HG03095 (cell line): Measurements from ENCODE around the gene ST3GAL5.
"Not testable (repeated sequence)": the region's sequence is repeated elsewhere in the genome, so short reads cannot be mapped to it uniquely, and the experiment has no call there.

Experiments
- ATAC-seq: cut with Tn5 transposase; IDR thresholded peaks from one replicate; pipeline ENCODE4 v1.9.1; 2021; ENCODE audit warnings: moderate library complexity; ENCODE audit not compliant: unreplicated experiment

Gene ST3GAL5

DNA sequence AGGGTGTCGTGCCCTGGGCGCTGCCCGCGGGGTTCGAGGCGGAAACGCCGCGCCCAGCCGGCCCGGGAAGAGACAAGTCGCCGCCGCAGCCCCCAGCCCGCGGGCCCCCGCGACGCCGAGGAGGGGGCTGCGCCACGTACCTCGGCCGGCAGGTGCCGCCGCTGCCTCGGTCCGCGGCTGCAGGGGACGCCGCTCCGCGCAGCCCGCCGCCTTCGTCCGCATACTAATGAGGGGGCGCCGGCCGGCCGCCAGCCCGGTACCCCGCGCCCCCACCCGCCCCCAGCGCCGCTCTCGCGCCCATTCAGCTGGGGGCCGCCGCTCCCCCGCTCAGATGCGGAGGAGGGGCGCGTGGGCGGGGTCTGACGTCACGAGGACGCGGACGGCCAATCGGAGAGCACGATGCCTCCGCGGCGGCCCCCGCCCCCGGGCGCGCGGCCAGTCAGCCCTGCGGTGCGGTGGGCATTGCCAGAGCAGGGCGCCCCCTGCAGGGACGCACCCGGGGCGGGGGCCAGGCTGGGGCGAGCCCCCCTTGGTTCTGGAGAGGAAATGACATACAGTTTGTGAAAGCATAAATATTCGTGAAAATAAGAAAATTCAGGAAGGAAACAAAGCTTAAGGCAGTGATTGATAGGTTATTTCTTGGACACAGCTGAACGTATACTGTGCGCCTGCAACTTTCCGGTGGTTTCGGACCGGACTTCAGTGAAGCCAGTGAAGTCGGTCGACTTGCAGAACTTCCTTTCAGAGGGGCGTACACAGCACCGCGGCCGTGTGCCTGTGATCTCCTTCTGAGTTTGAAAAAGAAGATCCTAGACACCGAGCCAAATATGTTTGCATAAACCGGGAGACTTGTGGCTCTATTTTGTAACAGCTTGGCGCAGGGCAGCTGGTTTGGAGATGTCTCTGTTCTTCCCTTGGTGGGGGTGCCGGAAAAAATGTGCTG lies at the start of gene ST3GAL5:
ST3GAL5 (minus strand) TSS at position 307 of the 943 bp plus-strand sequence; CDS start at position 222, 85 bp downstream.
- peak; percentile 88 for ATAC-seq

DNA sequence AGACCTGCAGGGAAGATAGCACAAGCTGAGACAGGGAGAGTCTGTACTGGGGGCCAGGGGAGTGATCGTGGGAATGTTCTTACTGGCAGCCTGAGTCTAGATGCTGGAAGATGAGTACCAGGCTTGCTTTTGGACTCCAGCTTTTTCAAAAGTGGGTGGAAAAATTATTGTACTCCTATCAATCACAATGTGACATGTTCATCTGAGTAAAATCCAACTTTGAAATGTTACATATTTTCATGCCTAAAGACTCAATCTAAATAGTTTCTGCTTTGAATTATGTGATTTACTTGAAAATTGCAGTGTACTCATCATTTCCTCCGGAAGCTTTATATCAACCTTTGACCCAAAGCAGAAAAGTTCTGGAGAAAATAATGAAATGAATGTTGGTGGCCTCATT lies 49.7 kb upstream of the ST3GAL5 start:
- no peak for ATAC-seq

DNA sequence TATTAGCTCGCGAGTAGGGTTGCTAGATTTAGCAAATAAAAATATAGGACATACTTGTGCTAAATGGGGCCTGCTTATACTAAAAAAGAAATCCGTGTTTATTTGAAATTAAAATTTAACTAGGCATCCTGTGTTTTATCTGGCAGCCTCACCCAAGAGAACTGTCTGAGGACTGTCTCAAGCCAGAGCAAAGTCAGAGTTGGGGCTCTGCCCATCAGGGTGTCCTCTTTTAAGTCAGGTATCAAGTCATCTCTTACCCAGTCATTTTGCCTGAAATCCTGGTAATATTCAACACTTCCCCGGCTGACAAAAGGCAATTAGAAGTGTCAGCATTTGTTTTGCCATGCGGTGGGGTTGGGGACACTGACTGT lies 48.3 kb upstream of the ST3GAL5 start:
- no peak for ATAC-seq

DNA sequence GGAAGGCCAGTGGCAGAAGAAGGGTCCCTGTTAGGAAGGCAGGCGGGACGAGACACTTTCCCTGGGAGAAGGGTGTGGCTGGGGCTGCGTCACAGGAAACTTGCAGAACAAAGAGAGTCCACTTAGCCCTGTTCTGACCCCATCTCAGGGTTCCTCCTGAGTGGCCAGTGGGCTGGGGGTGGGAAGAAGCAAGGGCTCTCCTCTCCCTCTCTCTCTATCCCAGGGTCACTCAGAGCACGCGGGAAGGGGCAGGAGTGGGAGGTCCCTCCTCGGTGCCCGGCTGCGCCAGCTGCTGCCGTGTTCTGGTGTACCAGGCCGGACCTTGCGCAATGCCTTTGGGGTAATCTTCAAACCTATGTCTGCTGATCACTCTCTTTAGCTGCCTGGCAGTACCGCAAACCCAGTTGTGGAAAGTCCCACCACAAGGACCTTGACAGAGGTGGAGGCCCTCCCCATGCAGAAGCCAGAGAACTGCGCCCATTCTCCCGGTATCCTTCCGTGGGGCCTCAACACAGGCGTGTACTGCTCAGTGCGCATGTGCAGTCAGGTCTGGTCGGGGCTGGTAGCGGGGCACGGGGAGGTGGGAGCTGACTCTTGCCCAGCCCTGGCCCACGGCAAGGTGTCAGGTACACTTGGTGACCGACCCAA lies 47.8 kb upstream of the ST3GAL5 start:
- ATAC-seq: no peak

DNA sequence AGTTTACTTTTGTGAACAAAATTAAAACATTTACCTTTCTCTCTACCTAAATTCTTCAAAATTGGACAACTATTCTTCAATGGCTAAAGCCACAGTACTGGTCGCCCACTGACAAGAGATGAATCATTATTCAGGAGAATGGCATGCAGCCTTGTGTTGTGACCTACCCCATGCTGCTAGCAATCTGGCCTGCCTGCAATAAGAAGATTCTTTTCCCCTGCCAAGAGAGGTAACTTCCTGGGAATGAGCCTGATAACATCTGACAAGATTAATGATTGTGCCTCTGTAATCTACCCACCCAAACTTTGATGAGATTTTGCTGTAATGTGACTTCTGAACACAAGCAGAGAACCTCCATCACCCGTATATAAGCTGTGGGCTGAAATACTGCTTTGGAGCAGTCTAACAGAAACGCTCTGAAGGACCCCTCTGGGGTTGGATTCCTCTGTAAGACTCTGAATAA lies 47.0 kb upstream of the ST3GAL5 start:
- ATAC-seq: no peak

DNA sequence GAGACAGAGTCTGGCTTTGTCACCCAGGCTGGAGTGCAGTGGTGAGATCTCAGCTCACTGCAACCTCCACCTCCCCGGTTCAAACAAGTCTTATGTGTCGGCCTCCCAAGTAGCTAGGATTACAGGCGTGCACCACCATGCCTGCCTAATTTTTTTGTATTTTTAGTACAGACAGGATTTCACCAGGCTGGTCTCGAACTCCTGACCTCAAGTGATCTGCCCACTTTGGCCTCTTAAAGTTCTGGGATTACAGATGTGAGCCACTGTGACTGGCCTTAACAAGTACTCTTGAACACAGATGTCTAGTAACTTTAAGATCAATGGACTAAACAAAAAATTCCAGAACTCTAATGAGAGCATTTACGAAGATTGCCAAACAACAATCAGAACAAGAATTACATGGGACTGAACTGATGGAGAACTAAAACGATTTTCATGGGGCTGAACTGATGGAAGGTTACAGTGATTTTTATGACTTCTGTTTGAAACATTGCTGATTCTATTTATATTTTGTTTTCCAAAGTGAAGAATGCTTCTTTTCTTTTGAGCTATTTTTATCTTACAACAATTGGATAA lies 46.5 kb upstream of the ST3GAL5 start:
- no peak for ATAC-seq

DNA sequence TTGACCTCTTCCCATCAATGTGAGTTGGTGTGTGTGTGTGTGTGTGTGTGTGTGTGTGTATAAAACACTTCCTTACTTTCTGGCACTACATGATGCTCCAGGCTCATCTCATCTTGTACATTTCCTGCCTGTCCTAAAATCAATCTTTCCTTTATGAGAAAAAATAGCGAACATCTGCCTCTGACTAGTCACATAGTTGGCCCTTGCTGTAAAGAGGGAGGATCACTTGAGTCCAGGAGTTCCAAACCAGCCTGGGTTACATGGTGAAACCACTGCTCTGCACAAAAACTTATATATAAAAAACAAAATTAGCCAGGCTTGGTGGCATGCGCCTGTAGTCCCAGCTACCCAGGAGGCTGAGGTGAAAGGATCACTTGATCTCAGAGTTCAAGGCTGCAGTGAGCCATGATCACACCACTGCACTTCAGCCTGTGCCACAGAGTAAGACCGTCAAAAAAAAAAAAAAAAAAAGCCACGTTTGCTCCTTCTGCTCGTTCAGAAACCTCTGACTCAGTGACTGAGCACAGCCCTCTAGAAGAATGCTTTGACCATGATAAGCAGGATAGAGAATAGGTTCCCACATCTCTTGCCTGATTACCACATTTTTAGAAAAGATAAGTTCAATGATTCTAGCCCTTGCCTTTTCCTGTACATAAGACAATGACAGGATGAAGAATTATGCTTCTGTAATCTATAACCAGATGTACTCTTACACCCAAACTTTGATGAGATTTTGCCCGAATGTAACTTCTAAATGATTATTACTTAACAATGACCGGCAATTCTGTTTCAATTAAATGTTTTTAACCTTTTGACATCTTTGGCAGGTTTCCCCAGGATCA lies 45.2 kb upstream of the ST3GAL5 start:
- ATAC-seq: no peak

DNA sequence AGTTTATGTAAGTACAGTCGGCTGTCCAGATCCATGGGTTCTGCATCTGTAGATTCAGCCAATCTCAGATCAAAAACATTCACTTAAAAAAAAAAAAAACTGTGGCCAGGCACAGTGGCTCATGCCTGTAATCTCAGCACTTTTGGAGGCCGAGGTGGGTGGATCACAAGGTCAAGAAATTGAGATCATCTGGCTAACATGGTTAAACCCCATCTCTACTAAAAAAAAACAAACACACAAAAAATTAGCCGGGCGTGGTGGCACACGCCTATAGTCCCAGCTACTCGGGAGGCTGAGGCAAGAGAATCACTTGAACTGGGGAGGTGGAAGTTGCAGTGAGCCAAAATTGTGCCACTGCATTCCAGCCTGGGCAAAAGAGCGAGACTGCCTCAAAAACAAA lies 42.4 kb upstream of the ST3GAL5 start:
- ATAC-seq: not testable (repeated sequence)

DNA sequence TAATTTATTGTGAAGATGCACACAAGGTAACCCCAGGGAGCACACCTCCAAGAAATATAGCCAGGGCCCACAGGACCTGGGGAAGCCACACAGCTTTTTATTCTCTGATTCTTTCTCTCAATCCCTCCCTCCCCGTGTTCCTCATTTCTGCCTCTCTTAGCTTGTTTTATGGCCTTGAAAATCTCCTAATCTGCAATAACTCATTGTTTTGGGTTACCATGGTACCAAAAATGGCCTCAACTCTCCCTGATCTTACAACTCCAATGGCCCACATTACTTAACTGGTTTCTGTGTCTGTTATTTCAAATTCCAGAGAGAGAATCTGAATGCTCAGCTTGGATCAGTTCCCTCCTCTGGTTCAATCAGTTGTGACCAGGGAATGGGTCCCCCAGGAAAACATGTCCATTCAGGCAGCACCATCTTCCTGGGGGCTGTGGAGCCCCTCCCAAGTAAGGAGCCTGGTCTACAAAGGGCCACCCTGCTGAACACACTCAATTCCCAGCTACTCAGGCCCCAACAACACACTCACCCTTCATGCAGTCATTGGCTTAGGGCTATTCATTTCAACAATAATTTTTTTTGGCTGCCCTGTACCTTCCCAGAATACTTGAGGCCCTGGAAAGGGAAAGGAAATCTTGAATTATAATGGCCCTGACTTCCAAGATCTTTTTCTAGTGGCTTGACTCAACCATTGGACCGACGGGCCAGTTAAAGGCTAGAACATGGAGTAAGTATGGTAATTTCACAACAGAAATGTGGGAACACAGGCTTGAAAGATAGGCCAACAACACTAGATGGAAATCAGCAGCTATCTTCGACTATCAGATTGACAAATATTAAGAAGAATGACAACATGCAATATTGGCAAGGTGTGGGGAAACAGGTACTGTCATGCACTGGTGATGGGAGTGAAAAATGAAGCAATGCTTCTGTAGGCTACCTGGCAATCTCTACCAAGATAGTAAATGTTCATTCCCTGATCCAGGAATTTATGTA lies 41.6 kb upstream of the ST3GAL5 start:
- ATAC-seq: no peak

DNA sequence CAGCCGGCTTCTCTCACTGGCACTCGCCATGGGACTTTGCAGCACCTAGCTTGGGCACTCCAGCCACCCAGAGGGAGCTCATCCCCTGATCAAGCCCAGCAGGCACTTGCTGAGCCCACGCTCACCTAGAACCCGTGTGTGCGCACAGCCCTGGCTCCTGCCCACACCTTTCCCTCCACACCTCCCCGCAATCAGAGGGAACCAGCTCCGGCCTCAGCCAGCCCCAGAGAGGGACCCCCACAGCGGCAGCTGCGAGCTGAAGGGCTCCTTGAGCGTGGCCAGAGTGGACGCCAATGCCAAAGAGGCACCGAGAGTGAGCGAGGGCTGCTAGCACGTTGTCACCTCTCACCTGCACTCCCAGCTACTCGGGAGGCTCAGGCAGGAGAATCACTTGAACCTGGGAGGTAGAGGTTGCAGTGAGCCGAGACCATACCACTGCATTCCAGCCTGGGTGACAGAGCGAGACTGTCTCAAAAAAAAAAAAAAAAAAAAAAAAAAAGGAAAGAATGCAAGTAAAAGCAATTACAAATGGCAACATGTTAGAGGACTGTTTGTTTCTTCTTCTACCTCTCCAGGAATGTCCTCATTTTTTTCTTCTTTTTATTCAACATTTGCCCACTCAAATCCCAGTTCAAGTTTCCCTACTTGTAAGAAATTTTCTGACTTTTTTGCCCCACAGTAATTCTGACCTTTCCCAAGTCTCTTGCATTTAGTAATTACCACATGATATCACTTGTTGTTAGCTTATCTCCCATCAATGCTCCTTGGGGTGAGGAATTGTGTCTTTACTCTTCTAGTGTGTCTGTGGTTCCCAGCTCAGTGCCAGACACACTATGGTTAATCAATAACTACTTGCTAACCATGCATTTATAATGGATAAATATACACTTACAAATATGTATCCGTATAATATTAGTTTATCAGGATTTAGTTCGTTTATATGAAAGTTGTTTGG lies 40.6 kb upstream of the ST3GAL5 start:
- ATAC-seq: no peak

DNA sequence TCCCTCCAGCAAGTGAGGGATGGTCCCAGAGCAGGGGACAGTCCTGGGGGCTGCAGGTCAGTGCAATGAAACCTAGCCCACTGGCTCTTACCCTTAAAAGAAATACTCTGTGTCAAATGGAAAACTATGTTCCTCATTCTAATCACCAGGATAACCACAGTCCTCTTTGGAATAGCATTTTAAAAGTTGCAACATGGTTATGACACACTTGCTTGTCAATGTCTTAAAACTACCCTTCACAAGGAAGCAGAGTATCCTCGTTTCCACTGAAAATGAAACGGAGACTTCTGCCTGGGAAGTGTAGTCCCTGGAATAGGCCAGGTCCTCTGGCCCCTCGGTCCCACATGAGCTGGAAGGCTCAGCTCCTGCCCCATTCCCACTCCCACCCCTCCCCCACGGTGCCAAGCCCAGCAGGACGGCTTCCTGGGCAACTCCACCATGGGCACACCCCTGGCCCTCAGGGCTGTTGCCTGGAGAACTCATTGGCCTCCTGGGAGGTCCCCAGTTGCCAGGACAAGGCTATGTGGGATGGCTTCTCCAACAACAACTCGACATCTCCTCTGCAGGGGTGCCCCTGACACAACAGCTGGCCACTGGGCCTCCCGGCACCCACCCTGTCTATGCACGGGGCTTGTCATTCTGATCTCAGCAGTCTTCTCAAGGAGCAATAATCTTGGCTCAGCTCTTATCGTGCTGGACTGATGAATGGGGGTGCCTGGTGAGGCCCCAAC lies 38.3 kb upstream of the ST3GAL5 start:
- no peak for ATAC-seq

DNA sequence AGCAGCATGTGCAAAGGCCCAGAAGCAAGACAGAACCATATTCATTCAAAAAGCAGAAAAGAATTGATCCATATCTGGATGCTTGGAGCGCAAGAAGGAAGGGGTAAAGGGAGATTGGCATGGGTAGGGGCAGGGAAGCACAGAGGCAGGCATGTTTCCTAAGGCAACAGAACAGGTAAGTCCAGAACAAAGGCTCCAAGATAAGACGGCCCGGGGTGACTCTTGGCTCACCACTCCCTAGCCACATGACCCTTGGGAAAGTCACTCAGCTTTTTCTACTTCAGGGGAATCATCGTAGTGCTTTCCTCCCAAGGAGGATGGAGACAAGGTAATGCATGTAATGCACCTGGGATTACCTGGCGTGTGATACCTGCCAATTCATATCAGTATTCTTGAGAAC lies 37.7 kb upstream of the ST3GAL5 start:
- ATAC-seq: no peak

DNA sequence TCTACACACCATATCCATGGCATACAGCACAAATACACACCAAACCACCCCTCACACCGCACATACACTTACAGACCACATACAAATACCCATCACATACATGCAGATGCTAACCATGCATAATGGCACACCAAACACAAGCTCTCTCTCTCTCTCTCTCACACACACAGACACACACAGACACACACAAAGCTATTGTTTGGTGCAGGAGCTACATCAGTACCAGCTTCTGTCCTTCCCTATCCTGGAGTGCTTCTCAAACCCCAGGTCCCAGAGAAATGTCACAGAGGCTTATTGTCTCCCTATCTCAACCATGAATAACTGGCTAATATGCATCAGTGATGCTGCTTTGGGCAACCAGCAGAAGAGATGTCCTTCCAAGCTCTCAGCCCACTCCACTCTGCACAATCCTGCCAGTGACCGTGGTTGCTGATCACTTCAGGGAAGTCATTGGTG lies 36.5 kb upstream of the ST3GAL5 start:
- no peak for ATAC-seq

DNA sequence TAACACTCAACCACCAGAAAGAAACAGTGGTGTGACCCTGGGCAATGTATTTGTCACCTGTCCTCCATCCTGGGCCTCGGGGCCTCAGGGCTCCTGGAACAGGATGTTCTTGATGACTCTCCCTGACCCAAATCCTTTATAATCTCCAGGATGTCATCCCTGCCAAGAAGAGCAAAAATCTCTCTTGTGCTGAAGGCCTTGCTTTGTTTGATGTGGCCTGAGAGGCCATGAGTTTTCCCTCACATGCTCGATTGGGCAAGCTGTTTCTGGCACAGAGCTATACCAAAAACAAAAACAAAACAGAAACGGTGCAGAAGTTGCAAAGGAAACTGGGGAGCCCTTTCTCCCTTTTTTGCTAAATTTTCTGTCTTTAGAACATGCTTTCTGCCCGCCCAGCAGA lies 35.7 kb upstream of the ST3GAL5 start:
- no peak for ATAC-seq

DNA sequence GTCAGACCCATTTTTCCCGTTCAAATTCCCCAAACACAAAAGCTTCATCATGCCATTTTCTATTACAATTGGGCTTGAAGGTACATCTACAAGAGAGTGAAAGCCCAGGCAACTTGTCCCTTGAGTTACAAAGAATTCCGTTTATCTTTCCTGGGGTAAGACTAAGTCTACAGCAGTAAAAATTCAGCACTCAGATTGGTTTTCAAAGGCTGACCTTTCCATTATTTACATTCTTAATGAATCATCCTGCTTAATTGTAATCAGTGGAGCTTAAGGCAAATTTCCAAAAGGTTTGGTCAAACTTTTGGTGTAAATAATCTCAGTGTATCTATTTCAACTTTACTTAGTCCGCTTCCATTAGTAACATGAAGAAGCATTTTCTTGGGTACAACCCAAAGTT lies 33.4 kb upstream of the ST3GAL5 start:
- ATAC-seq: no peak

DNA sequence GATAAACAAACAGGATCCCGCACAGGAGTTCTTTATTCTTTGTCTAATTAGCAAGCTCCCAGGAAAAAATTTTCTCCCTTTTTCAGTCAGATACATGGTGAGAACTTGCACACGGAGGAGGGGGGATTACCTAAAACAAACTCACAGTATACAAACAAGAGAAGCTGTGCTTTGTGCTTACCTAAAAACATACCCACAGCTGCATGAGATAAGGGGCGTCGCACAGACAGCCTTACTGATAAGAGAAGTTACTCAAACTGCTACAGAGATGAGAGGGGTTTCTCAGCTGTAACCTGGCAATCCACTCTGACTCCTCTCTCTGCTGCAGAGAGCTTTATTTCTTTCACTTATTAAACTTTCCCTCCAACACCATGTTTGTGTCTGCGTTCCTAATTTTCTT lies 32.9 kb upstream of the ST3GAL5 start:
- ATAC-seq: no peak

DNA sequence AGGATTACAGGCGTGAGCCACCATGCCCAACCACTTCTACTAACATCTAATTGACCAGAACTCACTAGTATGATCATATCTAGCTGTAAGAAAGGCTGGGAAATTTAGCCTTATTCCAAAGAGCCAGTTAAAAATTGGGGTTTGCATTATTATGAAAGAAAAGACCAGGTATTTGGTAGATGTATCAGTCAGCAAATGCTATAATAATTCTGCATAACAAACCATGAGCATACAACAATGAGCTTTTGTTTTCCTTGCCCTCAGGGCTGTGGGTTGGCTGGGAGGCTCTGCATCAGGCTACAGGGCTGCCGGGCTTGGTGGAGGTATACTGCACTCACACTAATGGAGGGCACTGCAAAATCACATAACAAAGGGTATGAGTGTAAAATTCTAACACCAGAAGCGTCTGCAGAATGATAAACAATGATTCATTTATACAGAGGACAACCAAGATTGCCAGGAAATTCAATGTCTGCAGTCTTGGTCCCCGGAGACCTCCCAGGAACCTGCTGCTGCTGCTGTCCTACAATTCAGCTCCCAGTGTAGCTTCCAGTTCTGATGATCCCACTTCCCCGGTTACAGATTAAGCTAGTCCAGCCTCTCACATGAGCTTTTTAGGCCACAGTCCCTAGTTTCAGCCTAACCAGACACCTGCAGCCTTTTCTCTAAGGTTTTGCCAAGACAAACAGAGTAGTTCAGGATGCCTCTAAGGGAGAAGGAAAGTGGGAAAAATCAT lies 32.2 kb upstream of the ST3GAL5 start:
- no peak for ATAC-seq
